ENCODE data around the gene ANLN. TPM values are rescaled to one million over a fixed set of nuclear protein-coding genes. Genes with fewer than 3 reads are reported as not detected.

ANLN gene
- total and polyA plus RNA-seq, 2 donors (not counting 3 experiments of a cell fraction or from before 2014, with no cell fraction given), result 28.5 to 119 TPM

GRCh38 chr7:36472141-36472729 is 82.6 kb downstream of the ANLN start:
- FAIRE-seq, result no peak

GRCh38 chr7:36473454-36474282 is 84.0 kb downstream of the ANLN start:
- Histone ChIP-seq H3K9me1 (replicated peaks; ENCODE audit: control insufficient read depth, extremely low read depth, insufficient read depth, low read length) (no peaks in the 10 kb centered on the region), H3K4me3 (replicated peaks in 1 of 3; ENCODE audit: insufficient read depth in 1 of 3, low read depth in 1 of 3, low read length in 3 of 3) (no peak overlapping the region), H2AFZ (ENCODE audit: low read depth, low read length) (peak overlapping the region; percentile 6), H3K9me3 (replicated peaks; ENCODE audit: control insufficient read depth, insufficient read depth, low read length) (no peaks in the 10 kb centered on the region), H3K36me3 (ENCODE audit: control insufficient read depth in 2 of 2, extremely low read depth in 1 of 2, insufficient read depth in 2 of 2, low read length in 2 of 2) (no peaks in the 10 kb centered on the region), H3K27me3 (ENCODE audit: control insufficient read depth in 2 of 2, insufficient read depth in 2 of 2, low read length in 2 of 2) (no peaks in the 10 kb centered on the region), H3K9ac (replicated peaks; ENCODE audit: extremely low read depth, insufficient read depth, low read length) (no peak overlapping the region), H4K20me1 (replicated peaks; ENCODE audit: control insufficient read depth, extremely low read depth, insufficient read depth, low read length) (no peaks in the 10 kb centered on the region), H3K27ac (ENCODE audit: insufficient read depth, low read depth, low read length) (peak overlapping the region; percentile 54), H3K4me1 (ENCODE audit: control insufficient read depth, extremely low read depth, insufficient read depth, low read length) (peaks cover 22% of the 10 kb centered on the region), H3K79me2 (ENCODE audit: control insufficient read depth, insufficient read depth, low read length) (no peaks in the 10 kb centered on the region), H3K4me2 (ENCODE audit: insufficient read depth, low read length) (peak overlapping the region; percentile 29)
- dilution Hi-C loops (cut with MboI; ENCODE audit: extremely low pct_ligation_motif_present, low sequenced_read_pairs), result no loop called here
- CTCF ChIA-PET, result interaction anchor here (0.9 to 3.7 kb wide), 16 partner anchors 10 to 727 kb away, joined by 3 to 39 read pairs (median 6); no protein-coding TSS in a partner anchor
- BruUV-seq (replicated peaks), result no TSS peak
- DNase-seq (ENCODE audit: low read depth, low spot score), result peak; percentile 40
- POLR2A ChIA-PET, result interaction anchor here (0.6 kb wide), 1 partner anchor 777 kb away, joined by 4 read pairs; no protein-coding TSS in a partner anchor
- intact Hi-C loops (cut with micrococcal nuclease), result loop anchor here (1.0 to 5.0 kb wide), 5 partner anchors 53 to 728 kb away; no protein-coding TSS in a partner anchor
- no peak for FAIRE-seq
- TF ChIP-seq, protein P1, sequence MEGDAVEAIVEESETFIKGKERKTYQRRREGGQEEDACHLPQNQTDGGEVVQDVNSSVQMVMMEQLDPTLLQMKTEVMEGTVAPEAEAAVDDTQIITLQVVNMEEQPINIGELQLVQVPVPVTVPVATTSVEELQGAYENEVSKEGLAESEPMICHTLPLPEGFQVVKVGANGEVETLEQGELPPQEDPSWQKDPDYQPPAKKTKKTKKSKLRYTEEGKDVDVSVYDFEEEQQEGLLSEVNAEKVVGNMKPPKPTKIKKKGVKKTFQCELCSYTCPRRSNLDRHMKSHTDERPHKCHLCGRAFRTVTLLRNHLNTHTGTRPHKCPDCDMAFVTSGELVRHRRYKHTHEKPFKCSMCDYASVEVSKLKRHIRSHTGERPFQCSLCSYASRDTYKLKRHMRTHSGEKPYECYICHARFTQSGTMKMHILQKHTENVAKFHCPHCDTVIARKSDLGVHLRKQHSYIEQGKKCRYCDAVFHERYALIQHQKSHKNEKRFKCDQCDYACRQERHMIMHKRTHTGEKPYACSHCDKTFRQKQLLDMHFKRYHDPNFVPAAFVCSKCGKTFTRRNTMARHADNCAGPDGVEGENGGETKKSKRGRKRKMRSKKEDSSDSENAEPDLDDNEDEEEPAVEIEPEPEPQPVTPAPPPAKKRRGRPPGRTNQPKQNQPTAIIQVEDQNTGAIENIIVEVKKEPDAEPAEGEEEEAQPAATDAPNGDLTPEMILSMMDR (IDR thresholded peaks at IDR 0.05; ENCODE audit: extremely low read depth in 1 of 2, insufficient read depth in 1 of 2, low read depth in 1 of 2, low read length in 2 of 2), result peak; percentile 55 to 57
- TF ChIP-seq EZH2 (IDR thresholded peaks at IDR 0.05; ENCODE audit: borderline replicate concordance, low read depth, low read length, severe bottlenecking), result no peak

More at GRCh38 chr7:36472141-36472729, 82.6 kb downstream of the ANLN start:
- H3K4me2 ChIP-seq (ENCODE audit: insufficient read depth, low read length), result no peak overlapping the region
- H3K9me1 ChIP-seq (replicated peaks; ENCODE audit: control insufficient read depth, extremely low read depth, insufficient read depth, low read length), result no peaks in the 10 kb centered on the region
- CTCF ChIA-PET, result interaction anchor here (0.5 to 3.7 kb wide), 10 partner anchors 9 to 726 kb away, joined by 3 to 39 read pairs (median 6); no protein-coding TSS in a partner anchor
- dilution Hi-C loops (cut with MboI; ENCODE audit: extremely low pct_ligation_motif_present, low sequenced_read_pairs) (no loop called here), intact Hi-C loops (cut with micrococcal nuclease) (loop anchor here (5.0 kb wide), 1 partner anchor 495 kb away; no protein-coding TSS in a partner anchor)
- TF ChIP-seq POLR2A (IDR thresholded peaks at IDR 0.05; ENCODE audit: low read depth, low read length) (no peak), MAX (IDR thresholded peaks at IDR 0.05; ENCODE audit: insufficient read depth, insufficient read length) (no peak), MYC (IDR thresholded peaks at IDR 0.05; ENCODE audit: low read depth, low read length) (no peak)
- BruUV-seq (replicated peaks), result no TSS peak
- DNase-seq (ENCODE audit: low read depth, low spot score), result no peak
- POLR2A ChIA-PET, result no interaction called here
- no peak overlapping the region for H3K9ac ChIP-seq (replicated peaks; ENCODE audit: extremely low read depth, insufficient read depth, low read length)
- no peak overlapping the region for H3K4me3 ChIP-seq (replicated peaks in 1 of 3; ENCODE audit: insufficient read depth in 1 of 3, low read depth in 1 of 3, low read length in 3 of 3)
- no peaks in the 10 kb centered on the region for H3K79me2 ChIP-seq (ENCODE audit: control insufficient read depth, insufficient read depth, low read length)
- H2AFZ ChIP-seq (ENCODE audit: low read depth, low read length), result no peak overlapping the region
- peaks cover 22% of the 10 kb centered on the region for H3K4me1 ChIP-seq (ENCODE audit: control insufficient read depth, extremely low read depth, insufficient read depth, low read length)
- no peaks in the 10 kb centered on the region for H3K36me3 ChIP-seq (ENCODE audit: control insufficient read depth in 2 of 2, extremely low read depth in 1 of 2, insufficient read depth in 2 of 2, low read length in 2 of 2)
- H3K27me3 ChIP-seq (ENCODE audit: control insufficient read depth in 2 of 2, insufficient read depth in 2 of 2, low read length in 2 of 2), result no peaks in the 10 kb centered on the region
- no peak overlapping the region for H3K27ac ChIP-seq (ENCODE audit: insufficient read depth, low read depth, low read length)
- H4K20me1 ChIP-seq (replicated peaks; ENCODE audit: control insufficient read depth, extremely low read depth, insufficient read depth, low read length), result no peaks in the 10 kb centered on the region
- H3K9me3 ChIP-seq (replicated peaks; ENCODE audit: control insufficient read depth, insufficient read depth, low read length), result no peaks in the 10 kb centered on the region

All from endothelial cell of umbilical vein (primary cell).